Brain microvascular endothelial cell (primary cell): ENCODE measurements around the gene TOMM20.

Experiments
- DNase-seq: peaks from one replicate; pipeline ENCODE4 v3.0.0-alpha.2; 2020
- H3K27ac ChIP-seq: fragments of 250-450 bp; sonication (Bioruptor Pico); 2 replicates; pipeline ENCODE4 v1.5.1; 2020; ENCODE audit warnings: mild to moderate bottlenecking, moderate library complexity
- H3K27me3 ChIP-seq: fragments of 250-450 bp; sonication (Bioruptor Pico); replicated peaks from 2 replicates; pipeline ENCODE4 v1.5.1; 2020; ENCODE audit warnings: mild to moderate bottlenecking
- H3K36me3 ChIP-seq: fragments of 250-450 bp; sonication (Bioruptor Pico); replicated peaks from 2 replicates; pipeline ENCODE4 v1.5.1; 2020; ENCODE audit warnings: mild to moderate bottlenecking
- H3K4me3 ChIP-seq: 2 replicates; pipeline ENCODE4 v1.5.1; 2011; ENCODE audit warnings: low read depth, mild to moderate bottlenecking, control low read depth, low read length, moderate library complexity
- CTCF ChIP-seq: IDR thresholded peaks from 2 replicates; pipeline ENCODE4 v1.5.1; 2011; ENCODE audit warnings: low read depth, mild to moderate bottlenecking, moderate library complexity, low read length, control low read depth, inconsistent platforms; ENCODE audit errors: missing control alignments
- in situ Hi-C: cut with HindIII; loops from 2 replicates; pipeline ENCODE4 v1.10.0; 2017; ENCODE audit warnings: low sequenced_read_pairs, low pct_ligation_motif_present

Gene TOMM20

GRCh38 chr1:235060607-235061470 lies 67.8 kb downstream of the TOMM20 start:
- in situ Hi-C loops, result no loop called here
- Histone ChIP-seq H3K27me3 (no peaks in the 10 kb centered on the region), H3K27ac (no peak overlapping the region), H3K36me3 (no peaks in the 10 kb centered on the region), H3K4me3 (no peak overlapping the region)
- DNase-seq, result no peak
- no peak for TF ChIP-seq CTCF
